ENCODE results near the gene PCDH15. TPM values are rescaled to one million over a fixed set of nuclear protein-coding genes. Genes with fewer than 3 reads are reported as not detected.

Gene PCDH15
- total and polyA plus RNA-seq, 2 of the 8 experiments (the other 6 are each of a cell fraction or from before 2014, with no cell fraction given) = 0.11 TPM; not detected in 1

DNA sequence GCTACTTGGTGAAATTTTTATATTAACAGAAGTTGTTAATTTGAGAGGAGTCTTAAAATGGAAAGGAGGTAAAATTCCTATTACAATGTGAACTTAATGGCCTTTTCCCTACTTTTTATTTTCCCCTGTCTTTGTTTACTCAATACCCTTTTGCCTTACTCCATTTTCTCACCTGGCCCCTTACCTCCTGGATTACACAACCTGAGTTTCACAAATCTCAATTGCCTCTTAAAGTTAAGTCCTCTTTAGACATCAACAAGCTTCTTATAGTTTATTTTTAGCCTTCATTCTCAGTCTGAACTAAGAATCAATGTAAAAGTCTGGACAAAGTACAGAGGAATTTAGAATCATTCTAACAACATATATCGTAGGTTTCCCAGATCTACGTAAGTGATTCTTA lies 247.0 kb downstream of the PCDH15 start:
- Histone ChIP-seq H4K5ac (ENCODE audit: insufficient read length, low read depth, low read length) (no peak overlapping the region), H3K23me2 (ENCODE audit: low read depth, low read length) (no peaks in the 10 kb centered on the region), H2BK15ac (ENCODE audit: low read length) (no peak overlapping the region), H3K56ac (replicated peaks; ENCODE audit: insufficient read length, low read depth, low read length) (no peak overlapping the region), H3K27ac (ENCODE audit: low read depth, low read length) (no peak overlapping the region), H3K79me2 (ENCODE audit: control insufficient read depth in 1 of 2, insufficient read depth in 2 of 2, low read length in 2 of 2) (no peaks in the 10 kb centered on the region), H3K27me3 (replicated peaks in 1 of 4; ENCODE audit: control insufficient read depth in 3 of 4, extremely low read depth in 1 of 4, insufficient read depth in 3 of 4, low read length in 3 of 4) (no peaks in the 10 kb centered on the region), H3K9me3 (ENCODE audit: insufficient read depth in 2 of 2, low read depth in 1 of 2, low read length in 1 of 2) (no peaks in the 10 kb centered on the region), H4K91ac (replicated peaks; ENCODE audit: insufficient read length, low read length) (no peak overlapping the region), H2AFZ (ENCODE audit: low read length) (no peak overlapping the region), H2BK20ac (ENCODE audit: low read length) (no peak overlapping the region), H3K4me1 (replicated peaks in 1 of 4; ENCODE audit: control insufficient read depth in 3 of 4, insufficient read depth in 4 of 4, low read length in 3 of 4) (no peaks in the 10 kb centered on the region), H2BK120ac (replicated peaks; ENCODE audit: low read depth, low read length) (no peak overlapping the region), H4K20me1 (replicated peaks in 1 of 2; ENCODE audit: control insufficient read depth in 1 of 2, insufficient read depth in 2 of 2, low read length in 2 of 2) (no peaks in the 10 kb centered on the region), H2AK5ac (ENCODE audit: low read depth, low read length) (no peak overlapping the region), H2BK12ac (ENCODE audit: low read depth, low read length) (no peak overlapping the region), H3K23ac (ENCODE audit: insufficient read length) (no peak overlapping the region), H3K18ac (ENCODE audit: extremely low read depth, low read length) (no peak overlapping the region), H2BK5ac (ENCODE audit: low read depth, low read length) (no peak overlapping the region), H3K9ac (replicated peaks in 1 of 4; ENCODE audit: extremely low read depth in 1 of 4, low read depth in 3 of 4, low read length in 3 of 4) (no peak overlapping the region), H3K79me1 (ENCODE audit: low read depth, low read length) (no peaks in the 10 kb centered on the region), H3K36me3 (ENCODE audit: control insufficient read depth in 2 of 4, insufficient read depth in 4 of 4, low read length in 3 of 4) (no peaks in the 10 kb centered on the region; a peak in 1 of 8 replicates), H3K4me2 (ENCODE audit: insufficient read depth in 1 of 2, low read depth in 2 of 2, low read length in 2 of 2) (no peak overlapping the region), H3K4ac (replicated peaks; ENCODE audit: insufficient read length, low read depth, low read length) (no peak overlapping the region), H3K4me3 (ENCODE audit: extremely low read depth in 1 of 4, insufficient read depth in 2 of 4, low read depth in 3 of 4, low read length in 4 of 4) (no peak overlapping the region), H4K8ac (ENCODE audit: extremely low read depth, insufficient read depth, low read length) (no peak overlapping the region), H3K14ac (ENCODE audit: insufficient read length) (no peak overlapping the region)
- FAIRE-seq = no peak
- no peak for TF ChIP-seq JUN (IDR thresholded peaks at IDR 0.05; ENCODE audit: low read depth, low read length)
- no peak for TF ChIP-seq ASH2L (IDR thresholded peaks at IDR 0.05; ENCODE audit: low read length)
- TF ChIP-seq CBX5 (IDR thresholded peaks at IDR 0.05; ENCODE audit: low read depth, low read length) = no peak
- TF ChIP-seq SRF (IDR thresholded peaks at IDR 0.05; ENCODE audit: low read depth, low read length) = no peak
- TF ChIP-seq POLR2AphosphoS5 (IDR thresholded peaks at IDR 0.05; ENCODE audit: low read depth, low read length) = no peak
- TF ChIP-seq RXRA (IDR thresholded peaks at IDR 0.05; ENCODE audit: insufficient read depth, low read depth, low read length) = no peak
- no peak for TF ChIP-seq BCL11A (IDR thresholded peaks at IDR 0.05; ENCODE audit: low read depth in 2 of 2, low read length in 2 of 2)
- ChIA-PET CTCF (ENCODE audit: partially characterized antibody) (no interaction called here), POLR2A (ENCODE audit: partially characterized antibody) (no interaction called here)
- WGBS, 2 experiments (ENCODE audit: extremely low coverage in 1 of 2, insufficient coverage in 1 of 2, insufficient read length in 1 of 2, insufficient replicate concordance in 2 of 2, low coverage in 1 of 2, low lambda C conversion rate in 2 of 2, missing lambda C conversion rate in 1 of 2) = 100% methylated on average over 2 of the region's 2 CpGs; no CpG with 5 or more reads in 1 of the 2 experiments
- DNase-seq (ENCODE audit: low read depth in 1 of 2, low spot score in 2 of 2) = no peak
